Measurements from ENCODE around the gene VDR.
"Not testable (repeated sequence)": the region's sequence is repeated elsewhere in the genome, so short reads cannot be mapped to it uniquely, and the experiment has no call there.

VDR gene

GRCh38 chr12:47828008-47828975 lies 76.5 kb downstream of the VDR start:
- no peak for DNase-seq (ENCODE audit: low read depth in 2 of 2)

- DNase-seq (ENCODE audit: low read depth in 2 of 2): no peak
Measured at GRCh38 chr12:47825173-47825639, 79.6 kb downstream of the VDR start.

GRCh38 chr12:47824635-47825034 lies 80.2 kb downstream of the VDR start:
- DNase-seq (ENCODE audit: low read depth in 2 of 2): no peak

- no peak for DNase-seq (ENCODE audit: low read depth in 2 of 2)
Measured at GRCh38 chr12:47824198-47824597, 80.6 kb downstream of the VDR start.

- no peak for DNase-seq (ENCODE audit: low read depth in 2 of 2)
Measured at GRCh38 chr12:47823422-47824086, 81.2 kb downstream of the VDR start.

DNA sequence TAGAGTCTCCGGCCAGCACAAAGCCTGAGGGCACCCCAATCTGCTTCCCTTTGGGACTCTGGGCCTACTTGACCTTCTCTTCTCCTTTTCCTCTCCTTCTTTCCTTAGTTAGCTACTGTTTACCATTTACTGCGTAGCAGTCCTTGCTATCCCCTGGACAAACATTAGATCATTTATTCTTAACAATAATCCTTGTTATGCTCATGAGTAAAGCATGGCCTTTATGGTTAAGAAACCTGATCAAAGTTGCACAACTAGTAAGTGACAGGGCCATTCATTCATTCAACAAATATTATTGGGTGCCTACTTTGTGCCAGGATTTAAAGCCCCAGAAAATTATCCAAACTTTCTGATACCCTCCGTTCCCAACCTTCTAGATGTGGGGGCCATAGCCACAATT lies 81.9 kb downstream of the VDR start:
- DNase-seq (ENCODE audit: low read depth in 2 of 2): no peak

GRCh38 chr12:47822401-47822800 lies 82.4 kb downstream of the VDR start:
- DNase-seq (ENCODE audit: low read depth in 2 of 2): no peak

- no peak for DNase-seq (ENCODE audit: low read depth in 2 of 2)
Measured at GRCh38 chr12:47821346-47821706, 83.5 kb downstream of the VDR start.

GRCh38 chr12:47820631-47821345 lies 84.0 kb downstream of the VDR start:
- DNase-seq (ENCODE audit: low read depth in 2 of 2): no peak

GRCh38 chr12:47819896-47820630 lies 84.7 kb downstream of the VDR start, which contains the start of gene HDAC7:
HDAC7 (minus strand) TSS chr12:47819903; CDS start chr12:47819785, 118 bp downstream.
- DNase-seq (ENCODE audit: low read depth in 2 of 2): peak; percentile 58 to 75

DNA sequence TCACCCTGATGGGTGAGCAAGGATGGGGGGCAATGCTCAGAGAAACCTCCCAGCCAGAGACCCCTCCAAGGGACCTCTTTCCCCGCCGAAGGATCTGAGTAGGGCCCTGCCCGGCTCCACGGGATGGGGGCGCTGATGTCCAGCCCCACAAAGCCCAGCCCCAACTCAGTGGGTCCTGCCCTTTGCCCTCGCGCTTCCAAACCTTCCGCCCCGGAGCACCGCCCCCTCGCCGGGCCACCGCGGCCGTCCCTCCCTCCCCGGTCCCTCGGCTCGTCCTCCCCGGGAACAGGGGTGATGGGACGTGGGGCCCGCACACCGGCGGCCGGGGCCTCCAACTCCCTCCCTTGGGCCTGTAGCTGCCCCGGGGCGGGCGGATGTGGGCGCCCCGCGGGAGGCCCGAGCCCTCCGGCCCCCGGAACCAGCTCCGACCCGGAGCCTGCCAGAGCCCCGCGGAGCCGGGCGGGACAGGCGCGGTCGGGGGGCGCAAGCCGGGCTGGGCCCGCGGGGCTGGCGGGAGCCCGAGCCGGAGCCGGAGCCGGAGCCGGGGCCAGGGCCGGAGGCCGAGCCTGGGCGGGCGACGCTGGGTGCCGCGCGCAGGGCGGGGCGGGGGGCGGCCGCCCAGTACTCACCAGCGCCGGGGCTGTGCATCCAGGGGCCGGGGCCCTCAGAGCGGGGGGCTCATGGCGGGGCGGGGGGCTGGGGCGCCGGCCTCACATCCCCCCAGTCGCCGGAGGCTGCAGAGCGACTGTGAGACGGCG lies 85.5 kb downstream of the VDR start:
- peak in 1 of 2 donors; percentile 57 for DNase-seq (ENCODE audit: low read depth in 2 of 2)

DNA sequence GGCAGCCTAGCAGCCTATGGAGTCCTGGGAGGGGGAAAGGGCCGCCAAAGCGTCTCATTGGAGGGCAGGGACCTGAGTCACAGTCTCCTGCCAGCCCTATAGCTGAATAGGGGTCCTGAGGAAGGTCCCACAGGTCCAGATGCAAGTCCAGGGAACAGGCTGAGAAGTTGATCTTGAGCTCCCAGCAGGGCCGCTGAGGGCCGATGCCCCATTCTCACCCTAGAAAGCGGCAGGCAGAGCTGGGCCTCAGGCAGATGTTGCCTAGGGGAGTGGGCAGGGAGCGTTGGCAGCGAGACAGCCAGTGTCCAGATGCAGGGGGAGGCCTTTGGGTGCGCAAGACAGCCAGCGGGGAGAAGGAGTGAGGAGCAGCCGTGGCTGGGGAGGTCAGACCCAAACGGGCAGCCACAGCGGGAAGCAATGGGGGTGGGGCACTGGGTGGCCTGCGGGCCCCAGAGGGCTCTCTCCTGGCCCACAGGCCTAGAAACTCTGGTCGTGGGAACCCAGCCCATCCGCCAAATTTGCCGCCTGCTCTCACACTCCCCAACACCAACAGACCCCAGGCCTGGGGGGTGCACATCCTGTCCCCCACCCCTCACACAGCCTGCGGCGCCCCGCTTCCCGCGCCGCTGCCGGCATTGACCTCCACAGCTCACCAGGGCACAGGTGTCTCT lies 86.2 kb downstream of the VDR start:
- no peak for DNase-seq (ENCODE audit: low read depth in 2 of 2)

GRCh38 chr12:47818007-47818376 lies 86.8 kb downstream of the VDR start:
- no peak for DNase-seq (ENCODE audit: low read depth in 2 of 2)

- DNase-seq (ENCODE audit: low read depth in 2 of 2): no peak
Measured at GRCh38 chr12:47817272-47818006, 87.4 kb downstream of the VDR start.

DNA sequence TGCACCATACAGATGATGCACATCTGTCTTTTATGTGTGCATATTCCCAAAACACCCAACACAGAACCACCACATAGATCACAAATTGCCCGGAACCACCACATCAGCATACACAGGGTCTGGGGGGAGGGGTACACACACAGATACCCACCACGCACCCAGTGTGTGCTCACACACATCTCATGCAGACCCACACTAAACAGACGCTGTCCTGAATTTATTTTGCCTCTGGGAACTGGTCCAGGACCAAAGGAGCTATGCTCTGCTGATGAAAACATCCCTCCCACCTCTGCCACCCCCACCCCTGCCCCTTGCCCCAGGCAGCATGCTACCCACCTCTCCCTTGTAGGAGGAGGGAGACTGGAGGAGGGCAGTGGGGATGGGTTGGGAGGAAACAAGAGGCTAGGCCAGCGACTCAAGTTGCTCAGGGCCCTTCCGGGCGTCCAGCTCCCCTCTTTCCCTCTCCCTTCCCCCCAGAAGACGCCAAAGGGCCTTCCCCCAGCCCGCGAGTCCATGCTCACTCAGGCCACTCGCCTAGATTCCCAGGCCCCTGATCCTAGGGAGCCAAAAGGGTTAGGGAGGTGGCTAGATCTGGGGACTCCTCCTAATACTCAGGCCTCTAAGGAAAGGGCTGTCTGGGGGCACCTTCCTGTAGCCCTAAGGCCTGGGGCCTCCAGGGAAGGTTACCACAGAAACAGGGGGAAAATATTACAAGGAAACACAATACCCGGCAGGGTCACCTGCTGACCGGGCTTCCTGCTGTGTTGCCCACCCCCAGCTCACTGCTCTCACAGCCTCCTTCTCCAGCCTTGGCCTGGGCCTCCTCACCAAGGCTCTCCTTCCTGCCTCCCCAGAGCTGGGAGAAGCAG lies 88.2 kb downstream of the VDR start:
- no peak for DNase-seq (ENCODE audit: low read depth in 2 of 2)

GRCh38 chr12:47815447-47815846 lies 89.3 kb downstream of the VDR start:
- not testable (repeated sequence) for DNase-seq (ENCODE audit: low read depth in 2 of 2)

GRCh38 chr12:47814539-47815170 lies 90.1 kb downstream of the VDR start:
- no peak for DNase-seq (ENCODE audit: low read depth in 2 of 2)

All from stimulated activated CD4-positive, alpha-beta T cell treated with anti-CD3 and anti-CD28 coated beads, Interleukin-1b, Interleukin-23, amount 100 ng/mL, for 4 hours (primary cell).